Activated CD4-positive, alpha-beta T cell treated with anti-CD3 and anti-CD28 coated beads, Interleukin-2, amount 50 U/mL, for 4 hours (primary cell): ENCODE results near the gene KIAA0825.
"Not testable (repeated sequence)": the region's sequence is repeated elsewhere in the genome, so short reads cannot be mapped to it uniquely, and the experiment has no call there.

Experiments
- DNase-seq, 2 experiments: peaks; one replicate each; pipeline ENCODE4 v3.0.0-alpha.2; 2020

KIAA0825 gene

DNA sequence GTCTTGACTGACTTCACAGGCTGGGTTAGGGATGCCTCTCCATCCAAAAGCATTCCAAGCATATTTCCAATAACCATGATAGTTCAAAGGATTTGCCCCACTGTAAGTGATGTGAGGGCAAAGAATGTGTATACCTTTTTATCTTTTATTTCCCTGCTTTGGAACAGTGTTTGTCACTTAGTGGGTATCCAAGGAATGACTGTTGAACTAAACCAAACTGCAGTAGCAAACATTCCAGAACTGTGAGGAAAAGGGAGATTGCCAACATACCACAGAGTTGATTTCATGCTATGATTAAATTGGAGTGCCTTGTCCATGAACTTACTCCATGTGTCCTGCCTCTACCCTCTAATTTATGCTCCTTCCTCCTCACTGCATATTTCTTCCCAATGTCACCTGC lies 400.0 kb downstream of the KIAA0825 start:
- DNase-seq: no peak

DNA sequence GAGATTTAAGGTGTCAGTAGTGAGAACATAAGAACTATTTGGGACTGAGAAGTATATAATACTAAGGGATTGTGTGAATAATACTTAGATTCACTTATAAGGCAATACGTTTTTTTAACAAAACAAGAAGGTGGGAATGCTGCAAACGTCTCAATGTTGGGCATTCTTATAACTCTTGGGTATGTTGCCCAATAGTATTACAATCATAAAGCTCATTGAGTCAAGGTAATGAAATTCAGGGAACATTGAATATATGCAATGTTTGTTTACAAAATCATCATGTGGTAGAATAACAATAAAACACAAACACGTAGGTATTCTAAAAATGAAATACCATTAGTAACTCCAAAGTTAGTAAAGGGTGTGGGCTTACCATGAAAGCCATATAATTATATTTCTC lies 400.7 kb downstream of the KIAA0825 start:
- DNase-seq: no peak

DNA sequence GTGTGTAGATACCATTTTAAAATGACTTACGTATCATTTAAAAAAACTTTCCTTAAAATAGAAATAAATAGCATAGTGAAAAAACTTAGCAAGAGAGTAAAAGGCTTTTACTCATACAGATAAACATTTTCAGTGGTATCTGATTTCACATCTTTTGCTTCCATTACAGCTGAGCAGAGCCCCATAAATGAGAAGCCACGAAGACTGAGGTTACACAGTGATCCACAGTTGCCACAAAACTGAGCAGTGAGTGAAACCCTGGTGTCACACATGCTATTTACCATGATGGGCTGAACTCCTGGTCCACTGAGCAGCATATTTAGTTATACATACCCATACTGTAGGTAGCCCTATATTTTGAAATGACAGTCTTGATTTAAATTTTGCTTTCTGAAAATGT lies 401.2 kb downstream of the KIAA0825 start:
- DNase-seq: no peak

DNA sequence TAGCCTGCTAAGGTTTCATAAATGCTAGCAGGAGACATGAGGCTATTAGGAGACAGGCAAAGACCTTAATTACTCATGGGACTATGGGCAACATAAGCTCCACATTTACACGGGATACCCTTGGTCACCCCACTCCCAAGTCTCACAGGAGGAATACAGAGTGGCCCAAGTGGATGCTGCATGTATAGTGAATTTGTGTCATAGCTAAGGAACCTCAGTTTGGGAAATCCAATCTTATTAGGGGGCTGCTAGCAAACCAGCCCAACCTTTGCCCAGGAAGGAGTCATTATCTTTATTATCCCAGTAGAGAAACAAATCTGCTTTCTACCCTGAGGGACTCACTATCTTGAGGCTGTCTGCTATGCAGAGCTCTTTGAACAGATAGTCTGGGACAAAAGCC lies 405.9 kb downstream of the KIAA0825 start:
- DNase-seq: no peak

DNA sequence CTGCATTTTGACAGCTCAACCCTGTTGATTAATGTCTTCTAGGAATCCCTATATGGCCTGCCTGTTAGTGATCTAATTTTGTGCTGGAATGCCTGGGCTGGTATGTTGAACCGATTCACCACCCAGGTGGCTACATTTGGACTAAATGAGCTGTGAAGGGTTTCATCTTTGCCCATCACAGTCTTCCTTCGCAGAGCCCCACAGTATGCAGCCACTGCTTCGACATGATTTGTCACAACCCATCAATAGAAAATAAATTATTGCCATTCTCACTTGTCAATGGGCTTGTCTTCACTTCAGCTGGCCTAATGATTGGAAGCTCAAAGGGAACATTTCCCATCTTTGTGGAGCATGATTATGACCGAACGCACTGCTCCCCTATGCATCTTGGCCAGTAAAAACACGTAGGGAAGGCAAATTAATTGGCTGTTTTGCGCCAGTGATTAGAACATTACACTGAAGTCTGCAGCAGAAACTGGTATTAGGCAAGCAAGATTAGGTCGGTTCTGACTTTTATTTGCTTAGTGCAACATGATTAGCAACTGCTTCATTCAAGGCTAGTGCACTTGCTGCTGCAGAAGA lies 408.5 kb downstream of the KIAA0825 start:
- DNase-seq: no peak

DNA sequence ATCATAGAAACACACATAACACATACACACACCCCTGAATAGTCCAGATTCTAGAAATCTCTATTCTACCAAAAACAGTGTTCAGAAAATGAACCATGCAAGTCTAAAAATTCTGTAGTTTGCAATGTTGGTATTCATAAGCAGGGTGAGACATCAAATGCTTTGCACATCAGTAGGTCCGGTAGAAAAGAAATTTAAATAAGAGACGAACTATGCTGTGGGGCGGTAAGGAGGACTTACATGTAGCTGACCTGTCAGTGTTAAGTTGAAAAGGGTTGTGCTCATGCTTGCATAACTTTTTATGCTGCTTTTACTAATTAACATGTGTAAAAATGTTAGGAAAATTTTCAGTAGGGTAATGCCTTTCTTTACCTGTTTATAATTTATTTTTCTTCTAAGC lies 409.1 kb downstream of the KIAA0825 start:
- no peak for DNase-seq

DNA sequence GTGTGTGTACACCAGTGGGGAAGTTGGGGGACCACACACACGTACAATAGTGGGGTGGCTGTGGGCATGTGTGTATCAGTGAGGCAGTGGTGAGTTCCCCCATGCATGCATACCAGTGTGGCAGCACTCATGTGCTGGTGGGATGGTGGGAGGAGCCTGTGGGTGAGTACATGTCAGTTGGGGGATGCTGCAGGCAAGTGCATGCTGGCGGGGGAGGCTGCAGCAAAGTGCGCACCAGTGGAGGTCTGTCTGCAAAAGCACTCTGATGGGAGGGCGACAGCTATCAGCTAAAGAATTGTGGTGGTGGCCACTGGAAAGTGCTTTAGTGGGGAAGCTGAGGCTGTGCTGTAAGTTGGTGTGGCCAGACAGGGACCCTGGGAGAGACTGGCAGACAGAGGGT lies 418.8 kb downstream of the KIAA0825 start:
- DNase-seq: no peak

DNA sequence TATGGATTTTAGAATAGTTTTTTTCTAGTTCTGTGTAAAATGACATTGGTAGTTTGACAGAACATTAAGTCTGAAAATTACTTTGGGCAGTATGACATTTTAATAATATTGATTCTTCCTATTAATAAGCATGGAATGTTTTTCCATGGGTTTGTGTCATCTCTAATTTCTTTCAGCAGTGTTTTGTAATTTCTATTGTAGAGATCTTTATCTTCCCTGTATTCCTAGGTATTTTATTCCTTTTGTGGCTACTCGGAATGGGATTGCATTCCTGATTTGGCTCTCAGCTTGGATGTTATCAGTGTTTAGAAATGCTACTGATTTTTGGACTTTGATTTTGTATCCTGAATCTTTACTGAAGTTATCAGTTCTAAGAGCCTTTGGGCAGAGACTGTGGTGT lies 420.4 kb downstream of the KIAA0825 start:
- no peak for DNase-seq

DNA sequence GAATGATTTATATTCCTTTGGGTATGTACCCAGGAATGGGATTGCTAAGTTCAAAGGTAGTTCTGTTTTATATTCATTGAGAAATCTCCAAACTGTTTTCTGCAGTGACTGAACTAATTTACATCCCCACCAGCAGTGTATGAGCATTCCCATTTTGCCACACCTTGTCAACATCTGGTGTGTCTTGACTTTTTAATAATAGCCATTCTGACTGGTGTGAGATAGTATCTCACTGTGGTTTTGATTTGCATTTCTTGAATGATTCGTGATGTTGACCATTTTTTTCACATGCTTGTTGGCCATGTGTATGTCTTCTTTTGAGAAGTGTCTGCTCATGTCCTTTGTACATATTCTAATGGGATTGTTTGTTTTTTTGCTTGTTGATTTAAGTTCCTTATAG lies 421.5 kb downstream of the KIAA0825 start:
- DNase-seq: no peak

DNA sequence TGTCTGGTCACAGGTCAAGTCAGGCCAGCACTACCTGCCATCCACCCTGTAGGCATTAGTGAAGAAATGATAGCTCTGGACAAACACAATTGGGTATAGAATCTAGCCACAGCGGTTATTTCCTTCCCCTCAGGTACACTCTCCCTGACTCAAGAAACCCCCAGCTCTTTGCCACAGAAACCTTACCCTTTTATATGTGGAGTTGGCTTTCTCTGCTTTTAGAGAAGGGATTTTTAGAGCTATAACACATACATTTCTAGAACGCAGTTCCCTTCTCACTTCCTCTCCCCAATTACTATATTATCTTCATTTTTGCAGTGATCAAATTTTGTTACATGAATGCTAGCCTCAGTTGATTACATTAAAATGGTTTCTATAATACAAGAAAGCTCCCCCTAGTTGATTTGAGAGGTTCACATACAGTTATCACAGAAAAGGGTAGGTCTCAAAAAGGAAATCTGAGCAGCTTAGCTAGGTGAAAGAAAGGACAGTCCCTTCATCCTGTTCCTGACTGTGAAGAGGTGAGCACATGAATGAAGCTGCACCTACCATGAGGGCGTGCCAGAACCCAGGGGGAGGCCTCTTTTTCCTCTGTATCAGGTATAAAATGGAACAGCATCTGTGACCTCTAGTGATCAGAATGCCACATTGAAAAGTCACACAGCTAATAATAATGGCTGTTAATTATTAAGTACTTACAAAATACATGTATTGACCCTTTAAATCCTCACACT lies 425.6 kb downstream of the KIAA0825 start:
- DNase-seq: no peak

DNA sequence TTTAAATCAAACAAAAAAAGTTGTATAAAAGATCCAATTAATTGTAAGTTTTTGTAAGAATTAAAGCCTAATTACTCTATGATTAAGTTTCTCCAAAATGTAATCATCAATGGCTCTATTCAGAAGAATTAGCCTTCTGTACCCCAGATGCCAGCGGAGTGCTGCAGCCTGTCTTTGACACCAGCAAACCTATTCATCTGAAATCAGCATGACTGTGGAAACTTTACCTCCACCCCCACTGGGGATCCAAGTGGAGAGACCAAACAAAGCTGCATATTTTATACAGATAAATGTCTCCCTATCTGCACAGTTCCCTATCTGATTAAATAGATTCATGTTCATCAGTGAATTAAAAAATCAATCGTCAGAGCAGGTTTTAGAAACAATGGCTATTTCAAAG lies 426.8 kb downstream of the KIAA0825 start:
- no peak for DNase-seq

DNA sequence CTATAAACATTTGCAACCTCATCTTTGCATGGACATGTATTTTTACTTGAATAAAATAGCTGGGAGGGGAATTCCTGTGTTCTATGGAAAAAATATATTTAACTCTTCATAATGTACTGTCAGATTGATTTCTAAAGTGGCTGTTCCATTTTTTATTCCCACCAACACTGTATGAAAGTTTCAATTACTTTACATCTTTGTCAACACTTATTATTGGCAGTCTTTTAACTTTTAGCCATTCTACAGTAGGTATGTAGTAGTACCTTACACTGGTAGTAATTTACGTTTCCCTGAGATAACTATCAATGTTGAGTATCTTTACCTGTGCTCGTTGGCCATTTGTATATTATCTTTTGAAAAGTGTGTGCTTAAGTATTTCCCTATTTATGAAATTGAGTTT lies 429.7 kb downstream of the KIAA0825 start:
- no peak for DNase-seq

DNA sequence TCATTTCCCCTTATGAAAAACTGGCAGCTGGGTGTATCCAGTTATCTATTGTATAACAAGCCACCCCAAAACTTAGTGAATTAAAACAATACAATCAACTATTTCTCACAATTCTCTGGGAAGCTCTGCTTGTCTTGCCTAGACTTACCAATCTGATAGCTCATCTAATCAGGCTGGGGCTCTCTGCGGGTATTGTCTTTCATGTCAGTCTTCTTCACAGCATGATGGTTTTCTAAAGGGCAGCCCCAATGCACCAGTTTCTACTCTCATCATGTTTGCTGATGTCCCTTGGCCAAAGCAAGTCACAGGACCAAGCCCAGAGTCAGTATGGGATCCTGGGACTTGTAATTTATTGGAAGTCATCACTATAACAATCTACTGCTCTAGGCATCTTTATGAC lies 433.5 kb downstream of the KIAA0825 start:
- DNase-seq: no peak

DNA sequence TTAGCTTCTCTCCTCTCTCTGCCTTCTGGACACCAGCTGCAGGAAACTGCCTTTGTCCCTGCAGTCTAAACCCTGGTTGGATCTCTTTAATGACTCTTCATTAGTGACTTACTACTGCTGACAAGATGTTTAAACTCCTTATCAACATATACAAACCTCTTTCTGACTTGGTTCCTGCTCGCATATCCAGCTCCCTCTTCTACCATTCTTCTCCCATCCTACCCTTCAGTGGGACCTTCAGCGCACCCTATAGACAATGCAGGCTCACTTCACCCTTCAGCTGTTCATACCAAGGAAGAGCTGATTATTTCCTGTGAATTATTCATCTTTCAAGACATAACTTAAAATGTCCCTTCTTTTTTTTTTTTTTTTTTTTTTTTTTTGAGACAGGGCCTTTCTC lies 436.5 kb downstream of the KIAA0825 start:
- DNase-seq: no peak

DNA sequence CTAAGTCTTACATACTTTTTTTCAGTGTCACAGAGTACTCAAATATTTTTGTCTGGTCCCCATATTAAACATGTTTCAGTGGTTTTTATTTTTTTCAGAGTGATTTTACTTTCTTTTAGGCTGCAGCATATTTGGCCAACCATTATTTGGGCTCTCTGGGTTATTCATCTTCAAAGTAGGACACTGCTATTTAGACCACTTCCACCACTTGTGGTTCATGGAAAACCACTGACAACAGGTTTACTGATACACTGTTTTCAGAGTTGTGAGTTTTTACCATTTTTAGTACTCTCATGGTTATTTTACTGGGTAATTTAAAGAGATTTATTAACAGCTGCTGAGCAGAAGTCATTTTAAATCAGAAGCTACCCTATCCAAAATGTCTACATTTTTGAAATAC lies 437.6 kb downstream of the KIAA0825 start:
- no peak for DNase-seq

DNA sequence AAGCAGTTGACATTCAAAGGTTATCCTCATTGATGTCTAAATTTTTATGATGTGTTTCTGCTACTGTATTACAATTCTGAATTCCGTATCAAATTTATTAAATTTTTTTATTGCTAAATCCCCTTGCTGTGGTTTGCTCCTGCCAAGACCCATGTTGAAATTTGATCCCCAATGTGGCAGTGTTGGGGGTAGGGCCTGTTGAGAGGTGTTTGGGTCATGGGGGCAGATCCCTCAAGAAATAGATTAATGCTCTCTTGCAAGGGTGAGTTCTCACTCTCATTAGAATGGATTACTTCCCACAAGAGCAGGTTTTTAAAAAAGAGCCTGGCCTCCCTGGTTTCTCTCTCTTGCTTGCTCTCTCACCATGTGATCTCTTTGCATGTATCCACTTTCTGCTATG lies 442.5 kb downstream of the KIAA0825 start:
- DNase-seq: no peak

DNA sequence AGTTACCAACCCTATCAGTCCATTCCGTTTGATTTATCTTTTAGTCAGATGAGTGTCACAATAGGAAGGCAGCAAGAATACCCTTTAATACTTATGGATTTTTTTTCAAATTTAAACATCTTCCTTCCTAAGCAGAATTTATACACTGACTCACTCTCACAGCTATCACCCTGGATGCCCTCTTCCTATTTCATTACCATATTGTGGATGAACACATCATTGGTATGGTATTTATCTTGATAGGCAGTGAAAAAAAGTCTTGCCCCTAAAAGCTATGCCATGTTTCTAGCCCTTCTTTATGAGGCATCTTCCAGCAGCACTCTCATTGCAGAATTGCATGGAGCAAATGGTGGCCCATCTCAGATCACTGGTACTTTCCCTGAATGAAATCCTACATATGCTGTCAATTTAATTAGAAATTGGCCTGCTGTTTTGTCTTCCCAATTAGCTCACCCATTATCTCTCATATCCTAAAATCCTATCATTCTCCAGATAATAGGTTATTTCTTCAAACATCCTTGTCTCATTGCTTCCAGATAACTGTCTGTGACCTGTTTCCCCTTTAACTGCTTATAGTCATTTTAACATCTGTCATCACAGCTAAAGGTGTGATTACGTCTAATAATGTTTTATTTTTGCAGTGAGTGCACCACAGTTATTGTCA lies 443.5 kb downstream of the KIAA0825 start:
- DNase-seq: no peak

DNA sequence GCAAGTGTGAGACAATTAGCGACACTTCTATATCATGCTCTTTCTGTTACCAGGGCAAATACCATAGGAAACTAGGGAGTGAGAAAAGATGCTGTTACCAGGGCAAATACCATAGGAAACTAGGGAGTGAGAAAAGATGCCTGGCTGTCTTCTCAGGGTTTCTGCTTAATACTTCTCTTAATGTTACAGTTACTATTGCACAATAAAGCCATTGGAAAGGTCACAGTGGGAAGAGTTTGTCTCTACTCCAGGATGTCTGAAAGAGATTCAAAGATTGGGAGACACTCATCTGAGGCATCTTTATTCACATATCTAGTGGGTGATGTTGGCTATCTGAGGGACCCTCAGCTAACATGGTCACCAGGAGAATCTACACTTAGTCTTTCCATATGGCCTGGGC lies 445.3 kb downstream of the KIAA0825 start:
- DNase-seq: no peak

DNA sequence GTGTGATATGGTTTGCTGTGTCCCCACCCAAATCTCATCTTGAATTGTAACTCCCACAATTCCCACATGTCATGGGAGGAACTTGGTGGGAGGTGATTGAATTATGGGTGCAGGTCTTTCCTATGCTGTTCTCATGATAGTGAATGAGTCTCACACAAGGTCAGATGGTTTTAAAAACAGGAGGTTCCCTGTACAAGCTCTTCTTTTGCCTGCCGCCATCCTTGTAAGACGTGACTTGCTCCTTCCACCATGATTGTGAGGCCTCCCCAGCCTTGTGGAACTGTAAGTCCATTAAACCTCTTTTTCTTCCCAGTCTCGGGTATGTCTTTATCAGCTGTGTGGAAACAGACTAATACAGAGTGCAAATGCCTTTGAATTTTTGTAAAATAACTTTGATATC lies 447.3 kb downstream of the KIAA0825 start:
- DNase-seq: not testable (repeated sequence)

DNA sequence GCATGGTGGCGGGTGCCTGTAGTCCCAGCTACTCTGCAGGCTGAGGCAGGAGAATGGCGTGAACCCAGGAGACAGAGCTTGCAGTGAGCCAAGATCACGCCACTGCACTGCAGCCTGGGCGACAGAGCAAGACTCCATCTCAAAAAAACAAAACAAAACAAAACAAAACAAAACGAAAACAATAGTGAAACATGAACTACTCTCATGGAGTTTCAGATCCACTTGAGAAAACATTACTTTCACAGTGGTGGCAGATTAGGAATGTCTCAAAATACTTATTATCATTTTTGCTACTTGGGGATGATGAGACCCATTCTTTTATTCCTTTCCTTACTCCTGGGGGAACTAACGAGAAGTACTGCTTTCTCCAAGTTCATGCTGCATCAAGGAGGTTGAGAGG lies 448.2 kb downstream of the KIAA0825 start:
- DNase-seq: not testable (repeated sequence)

DNA sequence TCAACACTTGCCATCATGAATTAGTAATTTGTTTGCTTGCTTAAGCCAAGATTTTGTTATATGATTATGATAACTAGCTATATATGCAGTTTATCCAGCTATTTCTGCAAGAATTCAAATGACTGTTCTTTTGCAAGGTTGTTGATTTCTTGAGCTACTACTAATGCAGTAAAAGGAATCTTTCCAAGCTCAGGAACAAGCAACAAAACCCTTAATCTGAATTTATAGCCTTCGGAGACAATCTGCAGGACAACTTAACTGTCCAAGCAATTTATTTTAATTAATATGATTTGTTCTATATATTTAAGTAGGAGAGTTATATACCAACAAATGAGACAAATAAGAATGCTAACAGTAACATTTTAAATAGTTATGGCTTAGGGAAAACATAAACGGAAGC lies 450.3 kb downstream of the KIAA0825 start:
- DNase-seq: no peak

DNA sequence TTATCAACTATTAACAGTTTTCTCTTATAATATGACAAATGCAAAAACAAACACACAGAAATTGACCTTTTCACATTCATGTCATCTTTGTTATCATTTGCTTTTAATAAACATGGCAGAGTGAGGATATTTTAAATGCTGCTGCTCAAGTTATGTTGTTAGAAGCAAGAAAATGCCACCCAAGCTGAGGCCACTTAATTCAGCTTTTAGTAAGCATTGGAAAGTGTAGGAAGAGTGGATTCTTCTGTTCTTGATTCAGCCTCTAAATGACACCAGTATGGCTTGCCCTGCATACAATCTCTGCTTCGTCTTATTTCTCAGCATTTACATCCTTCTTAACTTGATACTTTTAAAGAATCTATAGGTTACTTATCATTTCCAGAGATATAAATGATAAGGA lies 456.6 kb downstream of the KIAA0825 start:
- no peak for DNase-seq

DNA sequence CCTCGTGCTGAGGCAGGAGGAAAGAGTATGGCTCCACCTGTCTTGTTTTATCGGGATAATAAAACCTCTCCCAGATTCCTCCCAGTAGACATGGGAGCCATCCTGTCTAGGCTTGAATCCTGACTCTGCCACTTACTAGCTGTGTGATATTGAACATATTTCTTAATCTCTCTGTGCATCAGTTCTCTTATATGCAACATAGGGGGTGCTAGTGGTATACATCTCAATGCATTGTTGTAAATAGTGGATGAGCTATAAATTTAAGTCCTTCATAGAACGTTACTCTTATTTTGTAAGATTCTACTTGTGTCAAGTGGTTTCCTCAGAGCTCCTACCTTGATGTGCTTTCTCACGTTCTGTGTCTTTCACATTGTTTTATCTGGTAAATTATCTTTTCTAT lies 459.3 kb downstream of the KIAA0825 start:
- DNase-seq: no peak

DNA sequence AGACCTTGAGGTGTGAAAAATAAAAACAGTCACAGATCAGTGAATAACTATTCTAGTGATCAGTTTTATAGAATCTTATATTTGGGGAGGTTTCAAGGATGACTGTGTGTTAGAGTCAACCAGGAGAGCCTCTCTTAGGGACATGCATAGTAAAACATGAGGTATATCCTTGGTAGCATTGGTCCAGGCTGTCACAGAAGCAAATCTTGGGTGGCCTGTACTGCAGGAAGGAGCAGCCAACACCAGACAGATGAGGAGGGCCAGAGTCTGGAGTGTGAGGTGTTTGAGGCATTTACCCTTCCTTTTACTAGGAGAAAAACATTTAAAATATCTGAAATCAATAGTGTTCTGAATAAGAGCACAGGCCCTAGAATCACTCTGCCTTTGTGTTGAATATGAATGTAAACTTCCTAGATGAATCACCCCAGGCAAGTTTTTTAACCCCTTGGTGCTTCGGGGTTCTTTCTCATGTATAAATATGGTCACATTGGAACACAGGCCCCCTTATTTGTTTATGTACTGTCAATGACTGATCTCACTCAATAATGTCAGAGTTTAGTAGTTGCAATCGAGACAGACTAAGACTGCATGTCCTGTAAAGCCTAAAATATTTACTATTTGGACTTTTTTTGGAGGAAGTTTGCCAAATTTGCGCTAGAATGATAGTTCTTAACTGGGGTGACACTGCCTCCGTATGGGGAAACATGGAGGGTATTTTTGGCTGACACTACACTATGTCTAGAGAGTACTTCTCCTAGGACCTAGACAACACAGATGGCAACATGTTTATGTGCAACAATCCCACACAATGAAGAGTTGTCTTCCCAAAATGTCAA lies 460.5 kb downstream of the KIAA0825 start:
- DNase-seq: no peak
